ENCODE results near the gene PREPL.

- TF ChIP-seq CTCF (IDR thresholded peaks at IDR 0.05; ENCODE audit: insufficient read depth, low read length, poor library complexity, severe bottlenecking), result no peak
- TF ChIP-seq EZH2phosphoT487 (conservative IDR thresholded peaks at IDR 0.05; ENCODE audit: low read length), result no peak
Measured at GRCh38 chr2:44321360-44321759, 39.9 kb downstream of the PREPL start.

Data from SU-DHL-6 (cell line).